Right lobe of liver (tissue), 4 donors: ENCODE results near the gene GPD1L.

Source experiments
- CTCF ChIP-seq, 4 donors: fragments of 200-600 bp in 3 of 4; fragments of 450-650 bp in 1 of 4; IDR thresholded peaks; one replicate each; pipeline versions ENCODE4 v1.5.1 to v1.8.0; 2016 to 2022; ENCODE audit warnings: antibody characterized with exemption in 4 of 4, mild to moderate bottlenecking in 2 of 4
- POLR2A ChIP-seq: fragments of 450-650 bp; IDR thresholded peaks from one replicate; pipeline ENCODE4 v1.6.1; 2017; ENCODE audit warnings: antibody characterized with exemption, mild to moderate bottlenecking
- donor health status: DM: no; HTN: no; CAD: no.
- donor health status: DM: no; HTN: no; CAD: no.
- donor health status: DM: no; HTN: yes; CAD: no.

- TF ChIP-seq CTCF (IDR thresholded peaks at IDR 0.05) (no peak), POLR2A (no peak)
These were observed 6.0 kb upstream of the GPD1L start for GRCh38 chr3:32100465-32100864.
